Iris pigment epithelial cell (primary cell): Measurements from ENCODE around the gene ELFN1.

Experiments
- DNase-seq: peaks from one replicate; pipeline ENCODE4 v3.0.0-alpha.2; 2011; ENCODE audit warnings: low read depth

The ELFN1 gene

GRCh38 chr7:1743481-1744230 lies 73.6 kb downstream of the ELFN1 start:
- DNase-seq = no peak

- DNase-seq = no peak
Measured at GRCh38 chr7:1744296-1745017, 74.4 kb downstream of the ELFN1 start.

- no peak for DNase-seq
Measured at GRCh38 chr7:1745018-1745532, 75.0 kb downstream of the ELFN1 start.

GRCh38 chr7:1745576-1746490 lies 75.8 kb downstream of the ELFN1 start:
- DNase-seq = no peak

- no peak for DNase-seq
Measured at GRCh38 chr7:1746491-1746975, 76.5 kb downstream of the ELFN1 start.

GRCh38 chr7:1747004-1747801 lies 77.1 kb downstream of the ELFN1 start:
- DNase-seq = no peak

- DNase-seq = no peak
Measured at GRCh38 chr7:1748076-1748838, 78.2 kb downstream of the ELFN1 start.

- DNase-seq = no peak
Measured at GRCh38 chr7:1748839-1749173, 78.7 kb downstream of the ELFN1 start.

- DNase-seq = no peak
Measured at GRCh38 chr7:1749351-1749863, 79.3 kb downstream of the ELFN1 start.

- DNase-seq = no peak
Measured at GRCh38 chr7:1749864-1750466, 79.9 kb downstream of the ELFN1 start.

GRCh38 chr7:1750541-1751021 lies 80.5 kb downstream of the ELFN1 start:
- no peak for DNase-seq

GRCh38 chr7:1752111-1752510 lies 82.0 kb downstream of the ELFN1 start:
- DNase-seq = no peak

GRCh38 chr7:1752771-1753563 lies 82.9 kb downstream of the ELFN1 start:
- DNase-seq = no peak

- DNase-seq = no peak
Measured at GRCh38 chr7:1753564-1753867, 83.4 kb downstream of the ELFN1 start.

- no peak for DNase-seq
Measured at GRCh38 chr7:1754345-1754908, 84.3 kb downstream of the ELFN1 start.

GRCh38 chr7:1755783-1756625 lies 85.9 kb downstream of the ELFN1 start:
- DNase-seq = no peak

GRCh38 chr7:1757601-1758000 lies 87.5 kb downstream of the ELFN1 start:
- DNase-seq = no peak
